Duodenal mucosa (tissue), 2 donors: ENCODE results near the gene TOPAZ1.
A peak's percentile ranks its signal among the peaks of the same experiment; 100 is the strongest.
"Not testable (repeated sequence)": the region's sequence is repeated elsewhere in the genome, so short reads cannot be mapped to it uniquely, and the experiment has no call there.

Source experiments
- H3K27ac ChIP-seq: one replicate; pipeline ENCODE4 v1.7.0; 2013; ENCODE audit warnings: low read depth, low read length
- H3K27me3 ChIP-seq, 2 donors: one replicate each; pipeline ENCODE4 v1.7.0; 2013; ENCODE audit warnings: low read length in 2 of 2, control low read depth in 1 of 2; ENCODE audit not compliant: insufficient read depth in 2 of 2, control insufficient read depth in 1 of 2
- H3K36me3 ChIP-seq, 2 donors: one replicate each; pipeline ENCODE4 v1.7.0; 2013; ENCODE audit warnings: low read length in 2 of 2, control low read depth in 1 of 2; ENCODE audit not compliant: insufficient read depth in 2 of 2, control insufficient read depth in 1 of 2
- H3K4me1 ChIP-seq, 2 donors: one replicate each; pipeline ENCODE4 v1.7.0; 2013; ENCODE audit warnings: low read length in 2 of 2, control low read depth in 1 of 2; ENCODE audit not compliant: insufficient read depth in 2 of 2, control insufficient read depth in 1 of 2
- H3K4me3 ChIP-seq, 2 donors: one replicate each; pipeline ENCODE4 v1.7.0; 2013; ENCODE audit warnings: low read length in 2 of 2, low read depth in 1 of 2
- H3K9ac ChIP-seq, 2 donors: one replicate each; pipeline ENCODE4 v1.7.0; 2013; ENCODE audit warnings: low read length in 2 of 2, low read depth in 1 of 2
- H3K9me3 ChIP-seq, 2 donors: one replicate each; pipeline ENCODE4 v1.7.0; 2013; ENCODE audit warnings: low read length in 2 of 2, control low read depth in 1 of 2; ENCODE audit not compliant: control insufficient read depth in 1 of 2

TOPAZ1 gene

GRCh38 chr3:44339181-44340057 is 97.7 kb downstream of the TOPAZ1 start:
- Histone ChIP-seq H3K27ac (peak overlapping the region; percentile 97), H3K36me3 (no peaks in the 10 kb centered on the region), H3K4me1 (peaks cover 8 to 18% of the 10 kb centered on the region in 2 donors), H3K9me3 (no peaks in the 10 kb centered on the region), H3K4me3 (peak overlapping the region; percentile 94 to 99), H3K9ac (peak overlapping the region; percentile 90 to 98), H3K27me3 (no peaks in the 10 kb centered on the region)

- H3K27me3 ChIP-seq = no peaks in the 10 kb centered on the region
- H3K36me3 ChIP-seq = no peaks in the 10 kb centered on the region
- no peaks in the 10 kb centered on the region for H3K9me3 ChIP-seq
- no peak overlapping the region for H3K27ac ChIP-seq
- no peak overlapping the region for H3K9ac ChIP-seq
- H3K4me1 ChIP-seq = peaks cover 8 to 18% of the 10 kb centered on the region in 2 donors
- peak overlapping the region; percentile 94 to 99 for H3K4me3 ChIP-seq
These were observed 98.3 kb downstream of the TOPAZ1 start for GRCh38 chr3:44340058-44340395.

GRCh38 chr3:44342176-44342790 is 100.6 kb downstream of the TOPAZ1 start:
- H3K4me1 ChIP-seq = peaks cover 8 to 17% of the 10 kb centered on the region in 2 donors
- H3K27ac ChIP-seq = no peak overlapping the region
- no peaks in the 10 kb centered on the region for H3K9me3 ChIP-seq

GRCh38 chr3:44343421-44343820 is 101.7 kb downstream of the TOPAZ1 start:
- Histone ChIP-seq H3K4me3 (no peak overlapping the region), H3K9me3 (no peaks in the 10 kb centered on the region), H3K27ac (no peak overlapping the region), H3K36me3 (no peaks in the 10 kb centered on the region), H3K4me1 (peaks cover 8 to 13% of the 10 kb centered on the region in 2 donors), H3K27me3 (no peaks in the 10 kb centered on the region), H3K9ac (no peak overlapping the region)

More at GRCh38 chr3:44342176-44342790, 100.6 kb downstream of the TOPAZ1 start:
- no peak overlapping the region for H3K9ac ChIP-seq
- H3K36me3 ChIP-seq = no peaks in the 10 kb centered on the region
- no peak overlapping the region for H3K4me3 ChIP-seq
- no peaks in the 10 kb centered on the region for H3K27me3 ChIP-seq

GRCh38 chr3:44346590-44346989 is 104.9 kb downstream of the TOPAZ1 start:
- not testable (repeated sequence) for H3K27me3 ChIP-seq, H3K27ac ChIP-seq, H3K4me3 ChIP-seq, H3K9ac ChIP-seq, H3K4me1 ChIP-seq, H3K9me3 ChIP-seq, H3K36me3 ChIP-seq

GRCh38 chr3:44348993-44349392 is 107.3 kb downstream of the TOPAZ1 start:
- Histone ChIP-seq H3K4me1 (no peaks in the 10 kb centered on the region), H3K4me3 (no peak overlapping the region), H3K36me3 (no peaks in the 10 kb centered on the region), H3K9me3 (no peaks in the 10 kb centered on the region), H3K9ac (no peak overlapping the region), H3K27me3 (no peaks in the 10 kb centered on the region), H3K27ac (no peak overlapping the region)

GRCh38 chr3:44353355-44353924 is 111.8 kb downstream of the TOPAZ1 start:
- Histone ChIP-seq H3K4me3 (no peak overlapping the region), H3K9ac (no peak overlapping the region), H3K27ac (no peak overlapping the region), H3K4me1 (peaks cover 0 to 3% of the 10 kb centered on the region in 2 donors), H3K9me3 (no peaks in the 10 kb centered on the region), H3K36me3 (peaks cover 0 to 4% of the 10 kb centered on the region in 2 donors), H3K27me3 (no peaks in the 10 kb centered on the region)

GRCh38 chr3:44355362-44356033 is 113.8 kb downstream of the TOPAZ1 start:
- Histone ChIP-seq H3K4me3 (no peak overlapping the region), H3K36me3 (peaks cover 0 to 10% of the 10 kb centered on the region in 2 donors), H3K4me1 (peaks cover 0 to 3% of the 10 kb centered on the region in 2 donors), H3K9ac (no peak overlapping the region), H3K9me3 (no peaks in the 10 kb centered on the region), H3K27ac (no peak overlapping the region), H3K27me3 (no peaks in the 10 kb centered on the region)

GRCh38 chr3:44359146-44359751 is 117.6 kb downstream of the TOPAZ1 start:
- Histone ChIP-seq H3K27ac (no peak overlapping the region), H3K9me3 (no peaks in the 10 kb centered on the region), H3K9ac (no peak overlapping the region), H3K36me3 (peaks cover 4 to 10% of the 10 kb centered on the region in 2 donors), H3K4me3 (no peak overlapping the region), H3K27me3 (no peaks in the 10 kb centered on the region), H3K4me1 (peaks cover 0 to 3% of the 10 kb centered on the region in 2 donors)
